Peyer's patch (tissue), 4 donors: ENCODE results near the gene ELMOD1.

Source experiments
- CTCF ChIP-seq, 6 experiments: fragments of 450-650 bp in 4 of 6; fragments of 200-600 bp in 2 of 6; sonication (generic) in 1 of 6; IDR thresholded peaks; one replicate each; pipeline ENCODE4 v1.5.1; 2017 to 2019; ENCODE audit warnings: antibody characterized with exemption in 6 of 6, mild to moderate bottlenecking in 3 of 6, moderate library complexity in 1 of 6
- POLR2A ChIP-seq, 2 donors: fragments of 450-650 bp; IDR thresholded peaks; one replicate each; pipeline ENCODE4 v1.5.1; 2017; ENCODE audit warnings: antibody characterized with exemption in 2 of 2, mild to moderate bottlenecking in 2 of 2, moderate library complexity in 2 of 2

GRCh38 chr11:107621081-107621480, 30.1 kb downstream of the ELMOD1 start:
- TF ChIP-seq CTCF (IDR thresholded peaks at IDR 0.05), result no peak
- TF ChIP-seq POLR2A (IDR thresholded peaks at IDR 0.05), result no peak
